ENCODE measurements around the gene PLPPR3. TPM values are rescaled to one million over a fixed set of nuclear protein-coding genes. Genes with fewer than 3 reads are reported as not detected.

Gene PLPPR3
- total RNA-seq, 1 experiment from 2014 or later: not detected

- peak overlapping the region; percentile 35 for H3K4me3 ChIP-seq
- no peaks in the 10 kb centered on the region for H3K9me3 ChIP-seq
- no peaks in the 10 kb centered on the region for H3K27me3 ChIP-seq
- no peaks in the 10 kb centered on the region for H3K36me3 ChIP-seq
- peak; percentile 58 for DNase-seq
These were observed 39.4 kb downstream of the PLPPR3 start for GRCh38 chr19:782185-782877.

GRCh38 chr19:781800-782184 is 40.0 kb downstream of the PLPPR3 start:
- DNase-seq: no peak
- Histone ChIP-seq H3K9me3 (no peaks in the 10 kb centered on the region), H3K36me3 (no peaks in the 10 kb centered on the region), H3K4me3 (no peak overlapping the region; the same call in 1 of the 2 replicates), H3K27me3 (no peaks in the 10 kb centered on the region)

DNA sequence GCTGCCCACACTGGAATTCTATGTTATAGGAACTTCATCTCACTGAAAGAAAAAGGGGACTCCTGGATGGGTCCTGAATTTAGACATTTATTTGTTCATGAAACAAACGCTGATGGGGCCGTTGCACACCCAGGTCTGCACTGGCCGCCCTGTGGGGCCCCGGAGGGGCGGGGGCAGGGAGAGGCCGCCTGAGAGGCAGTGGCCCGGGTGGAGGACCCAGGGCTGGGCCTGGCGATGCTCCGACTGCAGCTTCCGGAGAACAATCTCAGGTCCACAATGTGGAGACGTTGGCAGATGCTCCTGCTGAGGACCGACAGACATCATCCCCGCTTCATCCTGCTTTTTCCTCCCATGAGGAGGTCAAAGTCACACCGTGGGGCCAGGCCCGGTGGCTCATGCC is 40.8 kb downstream of the PLPPR3 start:
- Histone ChIP-seq H3K36me3 (no peaks in the 10 kb centered on the region), H3K4me3 (no peak overlapping the region), H3K27me3 (no peaks in the 10 kb centered on the region), H3K9me3 (no peaks in the 10 kb centered on the region)
- DNase-seq: no peak

DNA sequence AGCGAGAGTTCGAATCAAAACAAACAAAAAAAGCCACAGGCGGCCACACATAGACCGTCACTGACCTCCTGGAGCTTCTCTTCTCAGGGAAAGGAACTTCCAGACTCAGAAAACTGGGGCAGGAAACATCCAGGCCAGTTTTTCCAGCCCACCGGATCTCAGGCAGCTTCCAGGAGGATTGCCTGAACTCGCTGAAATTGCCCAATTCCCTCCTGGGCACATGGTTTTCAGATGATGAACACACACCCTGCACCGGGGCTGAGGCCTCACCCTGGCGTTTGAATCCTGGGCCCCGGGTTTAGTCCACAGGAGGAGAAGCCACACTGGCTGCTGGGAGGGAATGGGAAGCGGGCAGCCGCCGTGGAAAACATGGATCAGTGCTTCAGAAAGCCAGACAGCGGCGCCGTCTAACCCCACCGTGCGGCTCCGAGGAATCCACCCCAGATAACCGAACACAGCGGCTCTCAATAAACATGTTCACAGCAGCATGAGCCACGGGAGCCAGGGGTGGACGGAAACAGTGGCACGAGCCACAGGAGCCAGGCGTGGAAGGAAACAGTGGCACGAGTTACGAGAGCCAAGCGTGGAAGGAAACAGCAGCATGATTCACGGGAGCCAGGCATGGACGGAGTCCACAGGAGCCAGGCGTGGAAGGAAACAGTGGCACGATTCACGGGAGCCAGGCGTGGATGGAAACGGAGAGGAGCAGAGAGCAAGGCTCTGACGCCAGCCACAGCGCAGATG is 42.7 kb downstream of the PLPPR3 start:
- Histone ChIP-seq H3K36me3 (no peaks in the 10 kb centered on the region), H3K4me3 (no peak overlapping the region), H3K9me3 (no peaks in the 10 kb centered on the region), H3K27me3 (no peaks in the 10 kb centered on the region)
- peak; percentile 88 for DNase-seq

GRCh38 chr19:776549-776948 is 45.2 kb downstream of the PLPPR3 start:
- Histone ChIP-seq H3K9me3 (no peaks in the 10 kb centered on the region), H3K27me3 (no peaks in the 10 kb centered on the region), H3K36me3 (no peaks in the 10 kb centered on the region), H3K4me3 (no peak overlapping the region)
- DNase-seq: no peak

DNA sequence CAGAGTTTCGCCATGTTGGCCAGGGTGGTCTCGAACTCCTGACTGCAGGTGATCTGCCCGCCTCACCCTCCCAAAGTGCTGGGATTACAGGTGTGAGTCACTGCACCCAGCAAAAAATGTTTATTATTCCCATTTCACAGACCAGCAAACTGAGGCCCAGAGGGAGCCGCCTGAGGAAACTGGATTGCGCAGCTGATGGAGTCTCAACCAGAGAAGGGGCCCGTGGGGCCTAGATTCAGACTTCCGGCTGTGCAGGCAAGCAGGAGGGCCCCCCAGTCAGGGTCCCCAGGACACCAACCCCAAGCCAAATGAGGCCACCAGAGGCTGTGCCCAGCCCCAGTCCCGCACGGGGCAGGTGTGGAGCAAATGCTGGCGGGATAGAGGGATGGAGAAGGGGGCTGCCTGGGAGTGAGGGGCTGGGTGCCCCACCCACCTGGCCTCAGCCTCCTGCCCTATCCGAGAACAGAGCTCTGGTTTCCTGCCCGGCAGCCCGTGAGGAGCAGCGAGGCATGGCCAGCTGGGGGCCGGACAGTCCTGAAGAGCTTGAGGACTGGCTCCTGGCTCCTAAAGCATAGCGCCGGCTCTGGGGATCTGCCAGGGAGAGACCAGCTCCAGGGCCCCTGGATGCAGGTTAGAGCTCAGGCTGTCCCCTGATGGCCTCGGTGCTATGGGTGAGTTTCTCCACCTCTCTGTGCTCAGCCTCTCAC is 48.9 kb downstream of the PLPPR3 start:
- no peaks in the 10 kb centered on the region for H3K36me3 ChIP-seq
- H3K9me3 ChIP-seq: no peaks in the 10 kb centered on the region
- no peak overlapping the region for H3K4me3 ChIP-seq
- no peak for DNase-seq
- H3K27me3 ChIP-seq: no peaks in the 10 kb centered on the region

- H3K36me3 ChIP-seq: no peaks in the 10 kb centered on the region
- no peak overlapping the region for H3K4me3 ChIP-seq
- H3K27me3 ChIP-seq: no peaks in the 10 kb centered on the region
- no peak for DNase-seq
- H3K9me3 ChIP-seq: no peaks in the 10 kb centered on the region
These were observed 49.7 kb downstream of the PLPPR3 start for GRCh38 chr19:772063-772462.

DNA sequence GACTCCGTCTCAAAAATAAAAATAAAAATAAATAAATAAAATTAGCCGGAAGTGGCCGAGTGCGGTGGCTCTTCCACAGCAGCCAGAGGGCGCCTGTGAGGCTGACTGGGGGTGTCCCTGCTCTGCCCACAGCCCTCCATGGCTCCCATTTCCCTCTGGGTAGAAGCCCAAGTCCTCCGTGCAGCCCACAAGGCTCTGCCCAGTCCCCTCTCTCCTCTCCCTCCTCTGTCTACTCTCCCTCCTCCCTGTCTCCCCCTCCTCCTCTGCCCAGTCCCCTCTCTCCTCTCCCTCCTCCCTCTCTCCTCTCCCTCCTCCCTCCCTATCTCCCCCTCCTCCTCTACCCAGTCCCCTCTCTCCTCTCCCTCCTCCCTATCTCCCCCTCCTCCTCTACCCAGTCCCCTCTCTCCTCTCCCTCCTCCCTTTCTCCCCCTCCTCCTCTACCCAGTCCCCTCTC is 50.4 kb downstream of the PLPPR3 start:
- DNase-seq: peak; percentile 51
- Histone ChIP-seq H3K9me3 (no peaks in the 10 kb centered on the region), H3K4me3 (no peak overlapping the region), H3K27me3 (no peaks in the 10 kb centered on the region), H3K36me3 (no peaks in the 10 kb centered on the region)

DNA sequence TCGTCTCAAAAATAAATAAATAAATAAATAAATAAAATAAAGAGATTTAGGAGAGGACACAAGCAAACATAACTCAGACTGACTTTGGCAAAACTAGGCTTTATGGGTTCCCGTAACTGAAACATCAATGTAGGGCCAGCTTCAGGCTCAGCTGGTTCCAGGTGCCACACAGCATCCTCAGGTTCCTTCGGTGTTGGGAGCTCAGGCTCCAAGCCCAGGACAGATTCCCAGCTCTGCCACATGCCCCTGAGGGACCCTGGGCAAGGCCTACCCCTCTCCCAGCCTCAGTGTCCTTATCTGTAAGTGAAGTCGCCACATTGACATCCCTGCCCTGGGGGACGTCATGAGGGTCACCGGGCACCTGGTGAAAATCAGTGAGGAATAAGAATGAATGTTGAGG is 52.1 kb downstream of the PLPPR3 start:
- Histone ChIP-seq H3K9me3 (no peaks in the 10 kb centered on the region), H3K36me3 (no peaks in the 10 kb centered on the region), H3K27me3 (no peaks in the 10 kb centered on the region), H3K4me3 (no peak overlapping the region)
- DNase-seq: no peak

GRCh38 chr19:768424-768823 is 53.3 kb downstream of the PLPPR3 start:
- no peak overlapping the region for H3K4me3 ChIP-seq
- no peaks in the 10 kb centered on the region for H3K9me3 ChIP-seq
- peak; percentile 65 for DNase-seq
- no peaks in the 10 kb centered on the region for H3K36me3 ChIP-seq
- no peaks in the 10 kb centered on the region for H3K27me3 ChIP-seq

GRCh38 chr19:765179-765738 is 56.5 kb downstream of the PLPPR3 start:
- no peak for DNase-seq
- Histone ChIP-seq H3K36me3 (no peaks in the 10 kb centered on the region), H3K9me3 (no peaks in the 10 kb centered on the region), H3K27me3 (no peaks in the 10 kb centered on the region), H3K4me3 (no peak overlapping the region)

DNA sequence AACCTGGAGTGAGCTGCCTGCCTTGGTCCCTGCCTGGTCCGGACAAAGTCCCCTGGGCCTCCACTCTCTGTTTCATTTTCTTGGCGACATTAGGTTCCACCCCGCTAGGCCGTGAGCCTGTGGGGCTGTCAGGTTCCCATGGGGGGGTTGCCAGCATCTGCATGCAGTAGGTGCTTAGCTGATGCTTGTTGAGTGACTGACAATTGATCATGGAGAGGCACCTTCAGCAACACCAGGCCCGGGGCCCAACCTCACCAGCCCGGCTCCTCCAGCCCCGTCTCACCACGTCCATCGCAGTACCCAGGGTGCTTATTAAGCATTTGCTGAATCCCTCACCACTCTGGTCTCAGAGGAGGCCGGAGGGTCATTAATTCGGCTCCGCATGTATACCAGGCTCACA is 57.5 kb downstream of the PLPPR3 start:
- DNase-seq: no peak
- Histone ChIP-seq H3K36me3 (no peaks in the 10 kb centered on the region), H3K4me3 (no peak overlapping the region), H3K9me3 (no peaks in the 10 kb centered on the region), H3K27me3 (no peaks in the 10 kb centered on the region)

DNA sequence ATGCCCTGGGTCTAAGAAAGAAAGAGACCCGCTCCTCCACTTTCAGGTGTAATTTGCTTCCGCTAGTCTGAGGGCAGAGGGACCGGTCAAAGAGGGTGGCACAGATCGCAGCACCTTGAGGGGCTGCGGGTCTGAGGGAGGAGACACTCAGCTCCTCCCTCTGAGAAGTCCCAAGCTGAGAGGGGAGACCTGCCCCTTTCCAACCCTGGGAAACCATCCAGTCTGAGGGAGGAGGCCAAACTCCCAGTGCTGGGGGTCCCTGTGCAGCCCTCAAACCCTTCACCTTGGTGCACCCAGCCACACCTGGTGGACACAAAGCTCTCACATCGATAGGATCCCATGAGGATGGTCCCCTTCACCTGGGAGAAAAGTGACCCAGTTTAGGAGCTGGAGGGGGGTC is 57.9 kb downstream of the PLPPR3 start:
- Histone ChIP-seq H3K4me3 (no peak overlapping the region), H3K27me3 (no peaks in the 10 kb centered on the region), H3K36me3 (no peaks in the 10 kb centered on the region), H3K9me3 (no peaks in the 10 kb centered on the region)
- no peak for DNase-seq

- Histone ChIP-seq H3K27me3 (no peaks in the 10 kb centered on the region), H3K36me3 (no peaks in the 10 kb centered on the region), H3K9me3 (no peaks in the 10 kb centered on the region), H3K4me3 (no peak overlapping the region)
- DNase-seq: no peak
These were observed 58.6 kb downstream of the PLPPR3 start for GRCh38 chr19:763181-763580.
